Psoas muscle (tissue), 8 donors: ENCODE results near the gene SH2D3C. TPM values are rescaled to one million over a fixed set of nuclear protein-coding genes. Genes with fewer than 3 reads are reported as not detected.

Experiments
- ATAC-seq, 4 donors: fragments of 200-7000 bp; cut with Tn5 transposase; one replicate each; pipeline ENCODE4 v1.9.1; 2020; ENCODE audit warnings: moderate library complexity in 3 of 4, mild to moderate bottlenecking in 2 of 4
- DNase-seq, 2 donors: peaks; one replicate each; pipeline ENCODE4 v3.0.0-alpha.2; 2020
- H3K27ac ChIP-seq: fragments of 200-600 bp; one replicate; pipeline ENCODE4 v1.8.0; 2022
- H3K27me3 ChIP-seq, 3 donors: fragments of 200-600 bp in 1 of 3; one replicate each; pipeline versions ENCODE4 v1.6.1 to v1.8.0; 2013 to 2022; ENCODE audit warnings: low read length in 2 of 3, mild to moderate bottlenecking in 2 of 3, moderate library complexity in 1 of 3; ENCODE audit not compliant: insufficient read depth in 3 of 3
- H3K36me3 ChIP-seq, 2 donors: fragments of 200-600 bp in 1 of 2; one replicate each; pipeline versions ENCODE4 v1.6.1 to v1.8.0; 2013 to 2022; ENCODE audit warnings: low read depth in 1 of 2, mild to moderate bottlenecking in 1 of 2, moderate library complexity in 1 of 2; ENCODE audit not compliant: insufficient read depth in 1 of 2
- H3K4me1 ChIP-seq: fragments of 200-600 bp; one replicate; pipeline ENCODE4 v1.8.0; 2022
- H3K4me3 ChIP-seq: fragments of 200-600 bp; one replicate; pipeline ENCODE4 v1.8.0; 2022; ENCODE audit warnings: mild to moderate bottlenecking
- H3K9me3 ChIP-seq: fragments of 200-600 bp; one replicate; pipeline ENCODE4 v1.8.0; 2022
- CTCF ChIP-seq: fragments of 200-600 bp; IDR thresholded peaks from one replicate; pipeline ENCODE4 v1.8.0; 2022; ENCODE audit warnings: antibody characterized with exemption
- WGBS, 3 donors: extraction: QIAGEN DNeasy Blood & Tissue Kit; methylation state at CpG; one replicate each; pipeline versions ENCODE4 v1.1.6 to v1.1.7; 2013; 5-methylcytosine and 5-hydroxymethylcytosine counted together
- intact Hi-C, 2 donors: fragments of 100-400 bp; cut with DNase I; formaldehyde crosslinking; loops; one replicate each; pipeline versions ENCODE4 v1.11.0 to v1.14.2; 2022
- polyA plus RNA-seq, 3 donors: library from polyadenylated mRNA; stranded (reverse); fragments of 200-250 nt; gene quantifications; one replicate each; pipeline ENCODE4 v1.2.3, GENCODE V29; 2013
- total RNA-seq, 4 donors: library from RNA; stranded (reverse); fragmentation: NEBNext Ultra II Directional in 2 of 4; extraction: Animal tissue kit (Norgen Biotek cat#: 25700) in 2 of 4; gene quantifications; one replicate each; pipeline versions ENCODE4 v1.2.1 to v1.2.4, GENCODE V29; 2021 to 2023
- donor health status: healthy with polysubstance abuse.
- donor health status: DM: no; HTN: no; CAD: no; lungs with moderate emphysema.
- donor health status: Bipolar disorder and iron deficiency.
- donor health status: healthy.
- donor health status: DM: yes; HTN: yes; CAD: no.
- donor health status: DM: no; HTN: no; CAD: no.
- donor health status: DM: no; HTN: no; CAD: no.
- donor health status: DM: yes; HTN: yes; CAD: no.

Gene SH2D3C
- total and polyA plus RNA-seq, 7 donors = 5.3 to 12.0 (median 10.0) TPM

DNA sequence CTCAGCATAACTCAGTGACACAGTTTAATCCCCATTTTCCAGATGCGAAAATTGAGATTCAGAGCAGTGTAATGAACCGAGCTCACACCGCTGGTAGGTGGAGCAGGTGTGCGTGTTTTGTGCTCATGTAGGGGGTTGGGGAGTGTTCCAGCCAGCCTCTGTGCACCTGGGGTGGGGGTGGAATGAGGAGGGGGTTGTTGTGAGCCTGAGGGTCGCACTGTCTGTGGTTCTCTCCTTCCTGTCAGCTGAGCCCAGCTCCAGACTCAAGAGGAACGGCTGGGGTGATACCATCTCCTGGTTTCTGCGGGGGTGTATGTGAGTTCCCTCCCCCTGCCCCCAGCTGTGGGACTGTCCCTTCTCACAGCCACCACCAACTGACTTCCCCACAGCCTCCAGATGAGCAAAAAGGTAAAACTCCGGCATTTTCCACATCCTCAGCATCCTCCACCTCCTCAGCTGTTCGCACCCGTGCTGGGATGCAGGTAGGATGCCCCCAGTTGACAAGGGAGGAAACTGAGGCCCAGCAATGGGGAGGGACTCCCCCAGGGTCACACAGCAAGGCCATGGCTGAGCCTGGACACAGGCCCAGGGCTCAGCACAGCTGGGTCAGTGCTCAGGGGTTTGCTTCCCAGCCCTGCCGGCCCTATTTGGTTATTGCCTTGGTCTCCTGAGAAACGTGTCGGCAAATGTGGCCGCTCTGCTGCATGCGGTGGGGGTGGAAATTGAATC lies 2.1 kb downstream of the SH2D3C start:
- Histone ChIP-seq H3K9me3 (no peaks in the 10 kb centered on the region), H3K36me3 (no peaks in the 10 kb centered on the region), H3K4me3 (peak overlapping the region; percentile 38), H3K27ac (no peak overlapping the region), H3K4me1 (no peaks in the 10 kb centered on the region), H3K27me3 (no peaks in the 10 kb centered on the region)
- TF ChIP-seq CTCF = no peak
- DNase-seq (peak in 1 of 2 donors; percentile 70), ATAC-seq (no peak)
- intact Hi-C loops = no loop called here
- 60 to 63% (median 60%) methylated on average over 14 to 15 of the region's 15 CpGs for WGBS, 3 donors

DNA sequence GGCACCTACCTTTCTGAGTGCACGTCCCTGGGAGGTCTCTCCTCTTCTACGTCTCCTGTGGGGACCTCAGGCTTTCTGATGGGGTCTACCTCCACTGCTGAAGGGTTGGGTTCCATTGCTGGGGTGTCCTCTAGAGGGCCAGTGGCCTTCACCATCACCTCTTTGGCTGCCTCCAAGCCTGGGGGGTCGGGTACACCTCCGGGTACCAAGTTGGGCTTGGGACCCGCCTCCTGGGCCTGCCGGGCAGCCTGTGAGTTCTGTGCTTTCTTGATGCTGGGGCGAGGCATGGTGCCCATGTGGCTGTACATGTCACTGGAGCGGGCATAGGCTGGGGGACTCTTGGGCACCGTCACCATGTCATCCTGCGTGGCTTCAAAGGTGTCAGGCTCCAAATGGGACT lies 4.5 kb downstream of the SH2D3C start:
- WGBS, 3 donors = 81 to 90% (median 88%) methylated on average over 10 of the region's 10 CpGs
- intact Hi-C loops = no loop called here

GRCh38 chr9:127773272-127773671 lies 5.2 kb downstream of the SH2D3C start:
- Histone ChIP-seq H3K4me3 (no peak overlapping the region), H3K36me3 (no peaks in the 10 kb centered on the region), H3K27ac (no peak overlapping the region), H3K4me1 (peaks cover 6% of the 10 kb centered on the region), H3K27me3 (no peaks in the 10 kb centered on the region), H3K9me3 (no peaks in the 10 kb centered on the region)
- ATAC-seq (no peak), DNase-seq (no peak)
- intact Hi-C loops = no loop called here
- 85 to 87% (median 86%) methylated on average over 3 of the region's 3 CpGs for WGBS, 3 donors
- no peak for TF ChIP-seq CTCF

More for the DNA sequence above, 4.5 kb downstream of the SH2D3C start:
- no peak for TF ChIP-seq CTCF
- Histone ChIP-seq H3K4me1 (peaks cover 6% of the 10 kb centered on the region), H3K27me3 (no peaks in the 10 kb centered on the region), H3K36me3 (no peaks in the 10 kb centered on the region), H3K27ac (no peak overlapping the region), H3K4me3 (no peak overlapping the region), H3K9me3 (no peaks in the 10 kb centered on the region)
- DNase-seq = no peak
- ATAC-seq = no peak

GRCh38 chr9:127772603-127773002 lies 5.9 kb downstream of the SH2D3C start:
- H3K9me3 ChIP-seq = no peaks in the 10 kb centered on the region
- no peak overlapping the region for H3K27ac ChIP-seq
- TF ChIP-seq CTCF = no peak
- H3K27me3 ChIP-seq = no peaks in the 10 kb centered on the region
- no peak overlapping the region for H3K4me3 ChIP-seq
- H3K36me3 ChIP-seq = no peaks in the 10 kb centered on the region
- WGBS, 3 donors = 93 to 95% (median 94%) methylated on average over 5 of the region's 5 CpGs
- ATAC-seq (no peak), DNase-seq (no peak)
- peaks cover 6% of the 10 kb centered on the region for H3K4me1 ChIP-seq
- intact Hi-C loops = no loop called here
